B cell (primary cell): Measurements from ENCODE around the gene ADD3.

Experiments used
- EZH2 ChIP-seq: IDR thresholded peaks from 2 replicates; pipeline ENCODE4 v1.6.1; 2012; ENCODE audit warnings: borderline replicate concordance, low read depth, mild to moderate bottlenecking, moderate library complexity, low read length; ENCODE audit not compliant: insufficient read depth, poor library complexity, severe bottlenecking
- TF ChIP-seq, protein P1 (sequence below): fragments of 200-600 bp; IDR thresholded peaks from one replicate; pipeline ENCODE4 v1.8.0; 2022; ENCODE audit warnings: antibody characterized with exemption, mild to moderate bottlenecking

DNA sequence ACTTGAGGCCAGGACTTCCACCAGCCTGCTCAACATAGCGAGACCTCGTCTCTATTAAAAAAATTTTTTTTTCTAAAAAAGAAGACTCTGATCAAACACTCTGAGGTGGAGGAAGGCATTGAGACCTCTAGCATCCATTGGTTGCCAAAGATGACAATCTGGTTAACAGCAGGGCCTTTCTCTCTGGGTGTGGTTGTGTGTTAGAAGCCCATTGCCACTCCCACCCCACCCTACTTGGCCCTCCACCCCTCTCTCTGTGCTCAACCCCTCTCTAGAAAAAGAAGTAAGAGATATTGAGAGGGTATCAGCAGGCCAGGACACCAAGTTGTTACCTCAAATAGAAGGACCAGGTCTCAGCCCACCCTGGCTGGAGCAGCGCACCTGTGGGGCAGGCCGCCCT is 142.3 kb downstream of the ADD3 start:
- no peak for TF ChIP-seq EZH2
- TF ChIP-seq, protein P1, sequence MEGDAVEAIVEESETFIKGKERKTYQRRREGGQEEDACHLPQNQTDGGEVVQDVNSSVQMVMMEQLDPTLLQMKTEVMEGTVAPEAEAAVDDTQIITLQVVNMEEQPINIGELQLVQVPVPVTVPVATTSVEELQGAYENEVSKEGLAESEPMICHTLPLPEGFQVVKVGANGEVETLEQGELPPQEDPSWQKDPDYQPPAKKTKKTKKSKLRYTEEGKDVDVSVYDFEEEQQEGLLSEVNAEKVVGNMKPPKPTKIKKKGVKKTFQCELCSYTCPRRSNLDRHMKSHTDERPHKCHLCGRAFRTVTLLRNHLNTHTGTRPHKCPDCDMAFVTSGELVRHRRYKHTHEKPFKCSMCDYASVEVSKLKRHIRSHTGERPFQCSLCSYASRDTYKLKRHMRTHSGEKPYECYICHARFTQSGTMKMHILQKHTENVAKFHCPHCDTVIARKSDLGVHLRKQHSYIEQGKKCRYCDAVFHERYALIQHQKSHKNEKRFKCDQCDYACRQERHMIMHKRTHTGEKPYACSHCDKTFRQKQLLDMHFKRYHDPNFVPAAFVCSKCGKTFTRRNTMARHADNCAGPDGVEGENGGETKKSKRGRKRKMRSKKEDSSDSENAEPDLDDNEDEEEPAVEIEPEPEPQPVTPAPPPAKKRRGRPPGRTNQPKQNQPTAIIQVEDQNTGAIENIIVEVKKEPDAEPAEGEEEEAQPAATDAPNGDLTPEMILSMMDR = no peak
